Jurkat, Clone E6-1 (cell line): Measurements from ENCODE around the gene GALNT16.
"Not testable (repeated sequence)": the region's sequence is repeated elsewhere in the genome, so short reads cannot be mapped to it uniquely, and the experiment has no call there.

Source experiments
- DNase-seq: peaks from one replicate; pipeline ENCODE4 v3.0.0-alpha.2; 2011; ENCODE audit warnings: low read depth, low spot score
- H3K4me3 ChIP-seq: 2 replicates; pipeline ENCODE4 v1.5.1; 2011; ENCODE audit warnings: mild to moderate bottlenecking, low read length, control low read depth, moderate library complexity

Gene GALNT16

GRCh38 chr14:69249603-69250002 lies 10.4 kb upstream of the GALNT16 start:
- no peak for DNase-seq
- H3K4me3 ChIP-seq: no peak overlapping the region

GRCh38 chr14:69252851-69253250 lies 7.1 kb upstream of the GALNT16 start:
- no peak for DNase-seq
- H3K4me3 ChIP-seq: no peak overlapping the region

- no peak overlapping the region for H3K4me3 ChIP-seq
- no peak for DNase-seq
These were observed 811 bp upstream of the GALNT16 start for GRCh38 chr14:69259168-69259526.

GRCh38 chr14:69260190-69260860 lies 367 bp downstream of the GALNT16 start:
- no peak for DNase-seq
- H3K4me3 ChIP-seq: no peak overlapping the region

GRCh38 chr14:69260861-69261564 lies 1.1 kb downstream of the GALNT16 start:
- H3K4me3 ChIP-seq: no peak overlapping the region
- no peak for DNase-seq

- no peak overlapping the region for H3K4me3 ChIP-seq
- DNase-seq: no peak
These were observed 1.9 kb downstream of the GALNT16 start for GRCh38 chr14:69261761-69262331.

GRCh38 chr14:69262516-69262915 lies 2.6 kb downstream of the GALNT16 start:
- H3K4me3 ChIP-seq: no peak overlapping the region
- no peak for DNase-seq

GRCh38 chr14:69263364-69263763 lies 3.4 kb downstream of the GALNT16 start:
- no peak for DNase-seq
- H3K4me3 ChIP-seq: no peak overlapping the region

- DNase-seq: no peak
- no peak overlapping the region for H3K4me3 ChIP-seq
These were observed 3.8 kb downstream of the GALNT16 start for GRCh38 chr14:69263771-69264170.

GRCh38 chr14:69266572-69267345 lies 6.8 kb downstream of the GALNT16 start:
- DNase-seq: no peak

GRCh38 chr14:69267492-69267891 lies 7.5 kb downstream of the GALNT16 start:
- DNase-seq: no peak
- no peak overlapping the region for H3K4me3 ChIP-seq

More at GRCh38 chr14:69266572-69267345, 6.8 kb downstream of the GALNT16 start:
- no peak overlapping the region for H3K4me3 ChIP-seq

GRCh38 chr14:69268223-69268622 lies 8.3 kb downstream of the GALNT16 start:
- no peak for DNase-seq
- H3K4me3 ChIP-seq: no peak overlapping the region

- no peak overlapping the region for H3K4me3 ChIP-seq
- DNase-seq: no peak
These were observed 8.8 kb downstream of the GALNT16 start for GRCh38 chr14:69268763-69269162.

- H3K4me3 ChIP-seq: no peak overlapping the region
- no peak for DNase-seq
These were observed 9.4 kb downstream of the GALNT16 start for GRCh38 chr14:69269381-69269780.

GRCh38 chr14:69270097-69270496 lies 10.1 kb downstream of the GALNT16 start:
- no peak for DNase-seq
- no peak overlapping the region for H3K4me3 ChIP-seq

GRCh38 chr14:69270795-69271708 lies 11.1 kb downstream of the GALNT16 start:
- no peak for DNase-seq
- no peak overlapping the region for H3K4me3 ChIP-seq

GRCh38 chr14:69274321-69274720 lies 14.4 kb downstream of the GALNT16 start:
- H3K4me3 ChIP-seq: no peak overlapping the region
- no peak for DNase-seq

GRCh38 chr14:69275331-69275730 lies 15.4 kb downstream of the GALNT16 start:
- H3K4me3 ChIP-seq: no peak overlapping the region
- no peak for DNase-seq

- not testable (repeated sequence) for H3K4me3 ChIP-seq, DNase-seq
These were observed 17.4 kb downstream of the GALNT16 start for GRCh38 chr14:69277356-69277755.
